ENCODE results near the gene NCBP1.

Gene NCBP1

DNA sequence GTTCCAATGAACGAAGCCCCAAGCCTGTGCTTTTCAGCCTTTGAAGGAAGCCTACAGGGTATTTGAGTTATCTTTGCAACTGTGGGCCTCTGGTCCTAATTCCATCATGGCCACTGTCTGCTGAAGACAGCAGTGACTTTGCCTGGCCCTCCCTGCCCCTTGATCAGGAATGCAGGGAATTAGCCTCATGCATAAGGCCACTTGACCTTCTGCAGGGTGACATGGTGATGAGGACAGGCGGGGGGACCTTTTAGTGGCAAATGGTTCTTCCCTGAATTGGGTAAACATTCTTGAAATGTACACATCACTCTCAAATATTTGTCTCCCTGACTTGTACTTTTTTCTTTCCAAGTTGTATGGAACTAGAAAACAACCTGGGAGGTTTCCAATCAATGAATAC, 88.7 kb downstream of the NCBP1 start:
- no peak for DNase-seq
